ENCODE measurements around the gene DLG2. TPM values are rescaled to one million over a fixed set of nuclear protein-coding genes. Genes with fewer than 3 reads are reported as not detected.

Gene DLG2
- total and polyA plus RNA-seq, 9 of the 15 experiments (the other 6 are each of a cell fraction or from before 2014, with no cell fraction given): 0.52 to 1.6 (median 0.95) TPM

DNA sequence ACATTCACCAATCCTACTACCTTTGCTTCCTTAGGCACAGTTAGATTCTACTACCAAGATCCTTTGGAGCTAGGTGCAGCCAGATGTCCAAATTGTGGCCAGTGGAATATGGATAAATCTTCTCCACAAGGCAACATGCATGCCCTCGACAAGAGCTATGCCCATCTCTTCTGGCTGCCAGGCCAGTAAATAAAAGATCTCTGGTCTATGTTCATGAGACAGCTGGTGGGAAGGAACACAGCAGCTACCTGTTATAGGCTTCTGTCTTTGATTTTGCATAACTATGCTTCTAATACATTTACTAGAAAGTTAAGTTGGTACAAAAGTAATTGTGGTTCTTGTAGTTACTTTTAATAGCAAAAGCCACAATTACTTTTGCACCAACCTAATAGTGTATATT, 182.7 kb downstream of the DLG2 start:
- H3K4me3 ChIP-seq: no peak overlapping the region
- H3K4me2 ChIP-seq (ENCODE audit: insufficient read depth, low read length): no peak overlapping the region
- no peaks in the 10 kb centered on the region for H3K4me1 ChIP-seq (replicated peaks in 1 of 2; ENCODE audit: control insufficient read depth in 2 of 2, insufficient read depth in 2 of 2, low read length in 2 of 2)
- no peak overlapping the region for H3K27ac ChIP-seq (ENCODE audit: extremely low read depth, low read depth, low read length)
- H3K36me3 ChIP-seq (ENCODE audit: control insufficient read depth, insufficient read depth, low read length): no peaks in the 10 kb centered on the region
- in situ Hi-C loops (cut with MboI): no loop called here
- ChIA-PET CTCF (ENCODE audit: low intra/inter-chr PET ratio) (no interaction called here), POLR2A (no interaction called here)
- no peaks in the 10 kb centered on the region for H4K20me1 ChIP-seq (replicated peaks; ENCODE audit: control insufficient read depth, insufficient read depth, low read length)
- no peak for TF ChIP-seq ZNF232 (CRISPR knock-in tag; IDR thresholded peaks at IDR 0.05)
- no peak for TF ChIP-seq TAL1 (IDR thresholded peaks at IDR 0.05)
- TF ChIP-seq KAT8 (IDR thresholded peaks at IDR 0.05; ENCODE audit: low read depth): no peak
- TF ChIP-seq TAF7 (tag; IDR thresholded peaks at IDR 0.05): no peak
- TF ChIP-seq, protein P1, sequence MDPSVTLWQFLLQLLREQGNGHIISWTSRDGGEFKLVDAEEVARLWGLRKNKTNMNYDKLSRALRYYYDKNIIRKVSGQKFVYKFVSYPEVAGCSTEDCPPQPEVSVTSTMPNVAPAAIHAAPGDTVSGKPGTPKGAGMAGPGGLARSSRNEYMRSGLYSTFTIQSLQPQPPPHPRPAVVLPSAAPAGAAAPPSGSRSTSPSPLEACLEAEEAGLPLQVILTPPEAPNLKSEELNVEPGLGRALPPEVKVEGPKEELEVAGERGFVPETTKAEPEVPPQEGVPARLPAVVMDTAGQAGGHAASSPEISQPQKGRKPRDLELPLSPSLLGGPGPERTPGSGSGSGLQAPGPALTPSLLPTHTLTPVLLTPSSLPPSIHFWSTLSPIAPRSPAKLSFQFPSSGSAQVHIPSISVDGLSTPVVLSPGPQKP (CRISPR knock-in tag; IDR thresholded peaks at IDR 0.05): no peak
- no peak for TF ChIP-seq L3MBTL2 (IDR thresholded peaks at IDR 0.05)
- no peak for TF ChIP-seq ZNF121 (CRISPR knock-in tag; conservative IDR thresholded peaks at IDR 0.05)
- TF ChIP-seq, protein P2, sequence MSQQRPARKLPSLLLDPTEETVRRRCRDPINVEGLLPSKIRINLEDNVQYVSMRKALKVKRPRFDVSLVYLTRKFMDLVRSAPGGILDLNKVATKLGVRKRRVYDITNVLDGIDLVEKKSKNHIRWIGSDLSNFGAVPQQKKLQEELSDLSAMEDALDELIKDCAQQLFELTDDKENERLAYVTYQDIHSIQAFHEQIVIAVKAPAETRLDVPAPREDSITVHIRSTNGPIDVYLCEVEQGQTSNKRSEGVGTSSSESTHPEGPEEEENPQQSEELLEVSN (IDR thresholded peaks at IDR 0.05; ENCODE audit: borderline replicate concordance in 1 of 2, extremely low read depth in 1 of 2, insufficient read depth in 1 of 2, insufficient read length in 1 of 2, low read depth in 1 of 2, low read length in 1 of 2, poor library complexity in 1 of 2, severe bottlenecking in 1 of 2): no peak
- TF ChIP-seq KLF1 (tag; IDR thresholded peaks at IDR 0.05): no peak
- no peak for TF ChIP-seq ZSCAN32 (CRISPR knock-in tag; IDR thresholded peaks at IDR 0.05)
- no peak for TF ChIP-seq EGR1 (conservative IDR thresholded peaks at IDR 0.05)
- TF ChIP-seq TAF1 (IDR thresholded peaks at IDR 0.05; ENCODE audit: control insufficient read depth, extremely low read depth, insufficient read depth, low read length, severe bottlenecking): no peak
- no peak for TF ChIP-seq ZNF184 (CRISPR knock-in tag; IDR thresholded peaks at IDR 0.05)
- TF ChIP-seq, protein P3, sequence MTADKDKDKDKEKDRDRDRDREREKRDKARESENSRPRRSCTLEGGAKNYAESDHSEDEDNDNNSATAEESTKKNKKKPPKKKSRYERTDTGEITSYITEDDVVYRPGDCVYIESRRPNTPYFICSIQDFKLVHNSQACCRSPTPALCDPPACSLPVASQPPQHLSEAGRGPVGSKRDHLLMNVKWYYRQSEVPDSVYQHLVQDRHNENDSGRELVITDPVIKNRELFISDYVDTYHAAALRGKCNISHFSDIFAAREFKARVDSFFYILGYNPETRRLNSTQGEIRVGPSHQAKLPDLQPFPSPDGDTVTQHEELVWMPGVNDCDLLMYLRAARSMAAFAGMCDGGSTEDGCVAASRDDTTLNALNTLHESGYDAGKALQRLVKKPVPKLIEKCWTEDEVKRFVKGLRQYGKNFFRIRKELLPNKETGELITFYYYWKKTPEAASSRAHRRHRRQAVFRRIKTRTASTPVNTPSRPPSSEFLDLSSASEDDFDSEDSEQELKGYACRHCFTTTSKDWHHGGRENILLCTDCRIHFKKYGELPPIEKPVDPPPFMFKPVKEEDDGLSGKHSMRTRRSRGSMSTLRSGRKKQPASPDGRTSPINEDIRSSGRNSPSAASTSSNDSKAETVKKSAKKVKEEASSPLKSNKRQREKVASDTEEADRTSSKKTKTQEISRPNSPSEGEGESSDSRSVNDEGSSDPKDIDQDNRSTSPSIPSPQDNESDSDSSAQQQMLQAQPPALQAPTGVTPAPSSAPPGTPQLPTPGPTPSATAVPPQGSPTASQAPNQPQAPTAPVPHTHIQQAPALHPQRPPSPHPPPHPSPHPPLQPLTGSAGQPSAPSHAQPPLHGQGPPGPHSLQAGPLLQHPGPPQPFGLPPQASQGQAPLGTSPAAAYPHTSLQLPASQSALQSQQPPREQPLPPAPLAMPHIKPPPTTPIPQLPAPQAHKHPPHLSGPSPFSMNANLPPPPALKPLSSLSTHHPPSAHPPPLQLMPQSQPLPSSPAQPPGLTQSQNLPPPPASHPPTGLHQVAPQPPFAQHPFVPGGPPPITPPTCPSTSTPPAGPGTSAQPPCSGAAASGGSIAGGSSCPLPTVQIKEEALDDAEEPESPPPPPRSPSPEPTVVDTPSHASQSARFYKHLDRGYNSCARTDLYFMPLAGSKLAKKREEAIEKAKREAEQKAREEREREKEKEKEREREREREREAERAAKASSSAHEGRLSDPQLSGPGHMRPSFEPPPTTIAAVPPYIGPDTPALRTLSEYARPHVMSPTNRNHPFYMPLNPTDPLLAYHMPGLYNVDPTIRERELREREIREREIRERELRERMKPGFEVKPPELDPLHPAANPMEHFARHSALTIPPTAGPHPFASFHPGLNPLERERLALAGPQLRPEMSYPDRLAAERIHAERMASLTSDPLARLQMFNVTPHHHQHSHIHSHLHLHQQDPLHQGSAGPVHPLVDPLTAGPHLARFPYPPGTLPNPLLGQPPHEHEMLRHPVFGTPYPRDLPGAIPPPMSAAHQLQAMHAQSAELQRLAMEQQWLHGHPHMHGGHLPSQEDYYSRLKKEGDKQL (CRISPR knock-in tag; IDR thresholded peaks at IDR 0.05; ENCODE audit: borderline replicate concordance): no peak
- no peaks in the 10 kb centered on the region for H3K9me3 ChIP-seq (replicated peaks; ENCODE audit: control insufficient read depth, insufficient read depth, low read depth, low read length)
- no peaks in the 10 kb centered on the region for H3K9me1 ChIP-seq (ENCODE audit: control insufficient read depth, insufficient read depth, low read length)
- H3K9ac ChIP-seq (ENCODE audit: insufficient read depth in 1 of 2, low read depth in 2 of 2, low read length in 2 of 2): no peak overlapping the region
- H3K79me2 ChIP-seq (ENCODE audit: control insufficient read depth, insufficient read depth, low read length): no peaks in the 10 kb centered on the region
- ATAC-seq (no peak), FAIRE-seq (no peak), DNase-seq (ENCODE audit: extremely low read depth in 1 of 4, low spot score in 3 of 4) (no peak)
- no peak overlapping the region for H2AFZ ChIP-seq (ENCODE audit: low read depth, low read length)
- intact Hi-C loops (cut with micrococcal nuclease): no loop called here
- 0% methylated on average over 1 of the region's 1 CpG for WGBS (ENCODE audit: insufficient coverage, low coverage, missing lambda C conversion rate)
- no peaks in the 10 kb centered on the region for H3K27me3 ChIP-seq (ENCODE audit: control insufficient read depth in 2 of 2, insufficient read depth in 2 of 2, low read length in 2 of 2)
- BruUV-seq (replicated peaks): no TSS peak

Data from K562 (cell line).